Measurements from ENCODE around the gene OR10T2. TPM values are rescaled to one million over a fixed set of nuclear protein-coding genes. Genes with fewer than 3 reads are reported as not detected.
"Not testable (repeated sequence)": the region's sequence is repeated elsewhere in the genome, so short reads cannot be mapped to it uniquely, and the experiment has no call there.

OR10T2 gene
- polyA plus RNA-seq: not detected
- long read RNA-seq, donor 1: 0 reads
- long read RNA-seq, donor 2: 0 reads
- long read RNA-seq, donor 3: 0 reads
- long read RNA-seq, donor 4: 0 reads
- long read RNA-seq, donor 5: 0 reads
- long read RNA-seq, donor 6: 0 reads
- long read RNA-seq, donor 7: 0 reads
- long read RNA-seq, donor 8: 0 reads
- long read RNA-seq, donor 9: 0 reads
- long read RNA-seq, donor 10: 0 reads

GRCh38 chr1:158398818-158399514, at the start of gene OR10T2:
OR10T2 (minus strand) TSS chr1:158399466; CDS start chr1:158399466, 0 bp downstream.
- H3K36me3 ChIP-seq (ENCODE audit: control insufficient read depth in 3 of 3, insufficient read depth in 2 of 3, low read depth in 1 of 3, low read length in 3 of 3): no peaks in the 10 kb centered on the region
- WGBS, 3 donors: 70 to 78% (median 74%) methylated on average over 5 of the region's 5 CpGs
- FAIRE-seq: no peak
- H3K27me3 ChIP-seq (ENCODE audit: control insufficient read depth in 3 of 3, insufficient read depth in 3 of 3, low read length in 3 of 3): peaks cover 0 to 2% (median 0%) of the 10 kb centered on the region in 3 donors
- no peaks in the 10 kb centered on the region for H3K4me1 ChIP-seq (ENCODE audit: control insufficient read depth in 3 of 3, insufficient read depth in 2 of 3, low read depth in 1 of 3, low read length in 2 of 3)
- H3K27ac ChIP-seq (ENCODE audit: low read depth in 1 of 3, low read length in 2 of 3): no peak within 1 kb of the TSS
- no peak within 1 kb of the TSS for H3K4me3 ChIP-seq (ENCODE audit: low read depth in 1 of 3, low read length in 3 of 3)
- H3K9me3 ChIP-seq (ENCODE audit: control insufficient read depth in 2 of 2, insufficient read depth in 1 of 2, low read depth in 1 of 2, low read length in 1 of 2): no peaks in the 10 kb centered on the region
- DNase-seq: no peak

- Histone ChIP-seq H3K27ac (ENCODE audit: low read depth in 1 of 3, low read length in 2 of 3) (no peak overlapping the region), H3K9me3 (ENCODE audit: control insufficient read depth in 2 of 2, insufficient read depth in 1 of 2, low read depth in 1 of 2, low read length in 1 of 2) (no peaks in the 10 kb centered on the region), H3K36me3 (ENCODE audit: control insufficient read depth in 3 of 3, insufficient read depth in 2 of 3, low read depth in 1 of 3, low read length in 3 of 3) (no peaks in the 10 kb centered on the region), H3K4me1 (ENCODE audit: control insufficient read depth in 3 of 3, insufficient read depth in 2 of 3, low read depth in 1 of 3, low read length in 2 of 3) (no peaks in the 10 kb centered on the region), H3K4me3 (ENCODE audit: low read depth in 1 of 3, low read length in 3 of 3) (no peak overlapping the region), H3K27me3 (ENCODE audit: control insufficient read depth in 3 of 3, insufficient read depth in 3 of 3, low read length in 3 of 3) (peaks cover 0 to 3% (median 0%) of the 10 kb centered on the region in 3 donors)
- DNase-seq (no peak), FAIRE-seq (no peak)
- WGBS, 3 donors: 76 to 81% (median 78%) methylated on average over 4 of the region's 4 CpGs
Observed at GRCh38 chr1:158445376-158445775, 46.1 kb upstream of the OR10T2 start.

GRCh38 chr1:158434741-158435140, 35.5 kb upstream of the OR10T2 start:
- H3K9me3 ChIP-seq (ENCODE audit: control insufficient read depth in 2 of 2, insufficient read depth in 1 of 2, low read depth in 1 of 2, low read length in 1 of 2): peaks cover 0 to 4% of the 10 kb centered on the region in 2 donors
- no peak overlapping the region for H3K27ac ChIP-seq (ENCODE audit: low read depth in 1 of 3, low read length in 2 of 3)
- H3K27me3 ChIP-seq (ENCODE audit: control insufficient read depth in 3 of 3, insufficient read depth in 3 of 3, low read length in 3 of 3): no peaks in the 10 kb centered on the region
- no peaks in the 10 kb centered on the region for H3K36me3 ChIP-seq (ENCODE audit: control insufficient read depth in 3 of 3, insufficient read depth in 2 of 3, low read depth in 1 of 3, low read length in 3 of 3)
- no peak overlapping the region for H3K4me3 ChIP-seq (ENCODE audit: low read depth in 1 of 3, low read length in 3 of 3)
- no peak for DNase-seq
- no peak for FAIRE-seq
- 48 to 52% (median 49%) methylated on average over 3 of the region's 3 CpGs for WGBS, 3 donors
- no peaks in the 10 kb centered on the region for H3K4me1 ChIP-seq (ENCODE audit: control insufficient read depth in 3 of 3, insufficient read depth in 2 of 3, low read depth in 1 of 3, low read length in 2 of 3)

GRCh38 chr1:158430163-158430562, 30.9 kb upstream of the OR10T2 start:
- H3K36me3 ChIP-seq (ENCODE audit: control insufficient read depth in 3 of 3, insufficient read depth in 2 of 3, low read depth in 1 of 3, low read length in 3 of 3); H3K9me3 ChIP-seq (ENCODE audit: control insufficient read depth in 2 of 2, insufficient read depth in 1 of 2, low read depth in 1 of 2, low read length in 1 of 2); H3K4me3 ChIP-seq (ENCODE audit: low read depth in 1 of 3, low read length in 3 of 3); FAIRE-seq; H3K27me3 ChIP-seq (ENCODE audit: control insufficient read depth in 3 of 3, insufficient read depth in 3 of 3, low read length in 3 of 3); DNase-seq; H3K27ac ChIP-seq (ENCODE audit: low read depth in 1 of 3, low read length in 2 of 3); H3K4me1 ChIP-seq (ENCODE audit: control insufficient read depth in 3 of 3, insufficient read depth in 2 of 3, low read depth in 1 of 3, low read length in 2 of 3): not testable (repeated sequence)
- 41 to 51% (median 45%) methylated on average over 3 of the region's 3 CpGs for WGBS, 3 donors

GRCh38 chr1:158426137-158426536, 26.9 kb upstream of the OR10T2 start, which contains the start of gene OR10K2:
OR10K2 (minus strand) TSS chr1:158426237; CDS start chr1:158420866, 5,371 bp downstream.
- no peaks in the 10 kb centered on the region for H3K4me1 ChIP-seq (ENCODE audit: control insufficient read depth in 3 of 3, insufficient read depth in 2 of 3, low read depth in 1 of 3, low read length in 2 of 3)
- H3K27me3 ChIP-seq (ENCODE audit: control insufficient read depth in 3 of 3, insufficient read depth in 3 of 3, low read length in 3 of 3): no peaks in the 10 kb centered on the region
- no peak within 1 kb of the TSS for H3K4me3 ChIP-seq (ENCODE audit: low read depth in 1 of 3, low read length in 3 of 3)
- no peak for FAIRE-seq
- 76 to 92% (median 84%) methylated on average over 1 of the region's 1 CpG for WGBS, 3 donors
- no peaks in the 10 kb centered on the region for H3K36me3 ChIP-seq (ENCODE audit: control insufficient read depth in 3 of 3, insufficient read depth in 2 of 3, low read depth in 1 of 3, low read length in 3 of 3)
- no peaks in the 10 kb centered on the region for H3K9me3 ChIP-seq (ENCODE audit: control insufficient read depth in 2 of 2, insufficient read depth in 1 of 2, low read depth in 1 of 2, low read length in 1 of 2)
- no peak within 1 kb of the TSS for H3K27ac ChIP-seq (ENCODE audit: low read depth in 1 of 3, low read length in 2 of 3)
- DNase-seq: no peak

- no peaks in the 10 kb centered on the region for H3K27me3 ChIP-seq (ENCODE audit: control insufficient read depth in 3 of 3, insufficient read depth in 3 of 3, low read length in 3 of 3)
- no peaks in the 10 kb centered on the region for H3K4me1 ChIP-seq (ENCODE audit: control insufficient read depth in 3 of 3, insufficient read depth in 2 of 3, low read depth in 1 of 3, low read length in 2 of 3)
- DNase-seq: no peak
- H3K4me3 ChIP-seq (ENCODE audit: low read depth in 1 of 3, low read length in 3 of 3): no peak overlapping the region
- no peak overlapping the region for H3K27ac ChIP-seq (ENCODE audit: low read depth in 1 of 3, low read length in 2 of 3)
- FAIRE-seq: no peak
- no peaks in the 10 kb centered on the region for H3K36me3 ChIP-seq (ENCODE audit: control insufficient read depth in 3 of 3, insufficient read depth in 2 of 3, low read depth in 1 of 3, low read length in 3 of 3)
- H3K9me3 ChIP-seq (ENCODE audit: control insufficient read depth in 2 of 2, insufficient read depth in 1 of 2, low read depth in 1 of 2, low read length in 1 of 2): no peaks in the 10 kb centered on the region
Observed at GRCh38 chr1:158425027-158425426, 25.8 kb upstream of the OR10T2 start.

- DNase-seq (no peak), FAIRE-seq (no peak)
- H3K27me3 ChIP-seq (ENCODE audit: control insufficient read depth in 3 of 3, insufficient read depth in 3 of 3, low read length in 3 of 3): no peaks in the 10 kb centered on the region
- H3K4me1 ChIP-seq (ENCODE audit: control insufficient read depth in 3 of 3, insufficient read depth in 2 of 3, low read depth in 1 of 3, low read length in 2 of 3): no peaks in the 10 kb centered on the region
- H3K9me3 ChIP-seq (ENCODE audit: control insufficient read depth in 2 of 2, insufficient read depth in 1 of 2, low read depth in 1 of 2, low read length in 1 of 2): no peaks in the 10 kb centered on the region
- no peak overlapping the region for H3K27ac ChIP-seq (ENCODE audit: low read depth in 1 of 3, low read length in 2 of 3)
- no peak overlapping the region for H3K4me3 ChIP-seq (ENCODE audit: low read depth in 1 of 3, low read length in 3 of 3)
- no peaks in the 10 kb centered on the region for H3K36me3 ChIP-seq (ENCODE audit: control insufficient read depth in 3 of 3, insufficient read depth in 2 of 3, low read depth in 1 of 3, low read length in 3 of 3)
Observed at GRCh38 chr1:158422212-158422611, 22.9 kb upstream of the OR10T2 start.

- H3K4me1 ChIP-seq (ENCODE audit: control insufficient read depth in 3 of 3, insufficient read depth in 2 of 3, low read depth in 1 of 3, low read length in 2 of 3): no peaks in the 10 kb centered on the region
- no peaks in the 10 kb centered on the region for H3K9me3 ChIP-seq (ENCODE audit: control insufficient read depth in 2 of 2, insufficient read depth in 1 of 2, low read depth in 1 of 2, low read length in 1 of 2)
- H3K27ac ChIP-seq (ENCODE audit: low read depth in 1 of 3, low read length in 2 of 3): no peak overlapping the region
- DNase-seq (no peak), FAIRE-seq (no peak)
- peaks cover 0 to 3% (median 0%) of the 10 kb centered on the region in 3 donors for H3K27me3 ChIP-seq (ENCODE audit: control insufficient read depth in 3 of 3, insufficient read depth in 3 of 3, low read length in 3 of 3)
- no peak overlapping the region for H3K4me3 ChIP-seq (ENCODE audit: low read depth in 1 of 3, low read length in 3 of 3)
- no peaks in the 10 kb centered on the region for H3K36me3 ChIP-seq (ENCODE audit: control insufficient read depth in 3 of 3, insufficient read depth in 2 of 3, low read depth in 1 of 3, low read length in 3 of 3)
Observed at GRCh38 chr1:158417586-158417985, 18.3 kb upstream of the OR10T2 start.
